SU-DHL-6 (cell line): Measurements from ENCODE around the gene EPHB2.
A peak's percentile ranks its signal among the peaks of the same experiment; 100 is the strongest.

Experiments
- H2AFZ ChIP-seq: fragments of 200-600 bp; sonication (generic); 2 replicates; pipeline ENCODE4 v1.6.1; 2014; ENCODE audit warnings: low read depth, mild to moderate bottlenecking, moderate library complexity, mixed read lengths, antibody characterized with exemption, low read length; ENCODE audit not compliant: severe bottlenecking
- H3F3A ChIP-seq: fragments of 200-600 bp; shearing (Covaris generic); 2 replicates; pipeline ENCODE4 v1.6.0; 2016; ENCODE audit warnings: antibody characterized with exemption, mild to moderate bottlenecking; ENCODE audit not compliant: insufficient read depth
- H3K27ac ChIP-seq: fragments of 200-600 bp; sonication (generic); 2 replicates; pipeline ENCODE4 v1.5.1; 2016; ENCODE audit warnings: low read depth, mild to moderate bottlenecking, low read length, moderate library complexity, mixed read lengths
- H3K27me3 ChIP-seq: fragments of 200-600 bp; sonication (generic), shearing (Covaris generic); 2 replicates; pipeline ENCODE4 v1.6.0; 2014; ENCODE audit warnings: mild to moderate bottlenecking, low read length
- H3K36me3 ChIP-seq: fragments of 200-600 bp; sonication (generic); 2 replicates; pipeline ENCODE4 v1.6.1; 2014; ENCODE audit warnings: mild to moderate bottlenecking, low read length, mixed read lengths
- H3K4me2 ChIP-seq: fragments of 300-600, 200-600 bp; shearing (Covaris generic), sonication (generic); 2 replicates; pipeline ENCODE4 v1.6.0; 2014; ENCODE audit warnings: low read length, low read depth, mild to moderate bottlenecking; ENCODE audit not compliant: poor library complexity, severe bottlenecking
- H3K4me3 ChIP-seq: fragments of 200-600 bp; sonication (generic); 2 replicates; pipeline ENCODE4 v1.5.1; 2014; ENCODE audit warnings: antibody characterized with exemption, low read length, mild to moderate bottlenecking, mixed read lengths; ENCODE audit not compliant: insufficient read depth, poor library complexity, severe bottlenecking
- H3K79me2 ChIP-seq: fragments of 200-600 bp; sonication (generic); 2 replicates; pipeline ENCODE4 v1.6.1; 2014; ENCODE audit warnings: mild to moderate bottlenecking, low read length, moderate library complexity; ENCODE audit not compliant: insufficient read depth
- H3K9ac ChIP-seq: fragments of 200-600 bp; sonication (generic); 2 replicates; pipeline ENCODE4 v1.7.0; 2014; ENCODE audit warnings: mild to moderate bottlenecking, low read length
- H3K9me2 ChIP-seq: fragments of 200-600 bp; sonication (generic); replicated peaks from 2 replicates; pipeline ENCODE4 v1.6.1; 2014; ENCODE audit warnings: low read length; ENCODE audit not compliant: insufficient read depth
- H3K9me3 ChIP-seq: fragments of 200-600 bp; sonication (generic); 2 replicates; pipeline ENCODE4 v1.6.1; 2014; ENCODE audit warnings: low read length, mixed read lengths; ENCODE audit not compliant: insufficient read depth
- H4K20me1 ChIP-seq: fragments of 200-600 bp; sonication (generic); 2 replicates; pipeline ENCODE4 v1.6.1; 2014; ENCODE audit warnings: low read depth, mild to moderate bottlenecking, antibody characterized with exemption, low read length, moderate library complexity, mixed read lengths
- EZH2phosphoT487 ChIP-seq: fragments of 200-600 bp; sonication (generic), shearing (Covaris generic); conservative IDR thresholded peaks from 2 replicates; pipeline ENCODE4 v1.6.1; 2018; ENCODE audit warnings: mild to moderate bottlenecking, antibody characterized with exemption, low read length, moderate library complexity, mixed read lengths
- TF ChIP-seq, protein P1 (sequence below): fragments of 200-600 bp; sonication (generic); IDR thresholded peaks from one replicate; pipeline ENCODE4 v1.5.1; 2017; ENCODE audit warnings: antibody characterized with exemption, mild to moderate bottlenecking, low read length, moderate library complexity; ENCODE audit not compliant: insufficient read depth, poor library complexity, severe bottlenecking

EPHB2 gene

DNA sequence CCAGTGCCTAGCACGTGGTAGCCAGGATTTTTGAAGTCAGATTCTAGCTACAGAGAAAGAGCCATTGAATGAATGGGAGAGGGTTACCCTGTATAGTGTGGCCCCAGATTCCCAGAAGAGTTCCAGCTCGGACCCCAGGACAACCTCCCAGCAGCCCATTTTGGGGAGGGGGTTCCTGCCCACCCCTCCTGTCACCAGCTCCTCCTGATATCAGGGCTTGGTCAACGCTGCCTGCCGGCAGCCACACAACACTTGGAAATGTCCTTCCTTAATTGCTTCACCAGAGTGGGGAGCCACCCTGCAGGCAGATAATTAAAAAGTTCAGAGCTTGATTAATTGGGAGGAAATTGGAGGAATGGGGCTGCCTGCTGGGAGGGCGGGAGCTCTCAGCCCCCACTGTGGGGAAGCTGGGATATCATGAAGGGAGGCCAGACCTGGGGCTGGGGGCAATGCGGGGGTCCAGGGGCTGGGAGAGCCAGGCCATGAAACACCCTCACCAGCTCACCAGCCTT, 141.6 kb downstream of the EPHB2 start:
- no peaks in the 10 kb centered on the region for H3K9me3 ChIP-seq
- no peak overlapping the region for H3K4me3 ChIP-seq
- TF ChIP-seq EZH2phosphoT487, result no peak
- TF ChIP-seq, protein P1, sequence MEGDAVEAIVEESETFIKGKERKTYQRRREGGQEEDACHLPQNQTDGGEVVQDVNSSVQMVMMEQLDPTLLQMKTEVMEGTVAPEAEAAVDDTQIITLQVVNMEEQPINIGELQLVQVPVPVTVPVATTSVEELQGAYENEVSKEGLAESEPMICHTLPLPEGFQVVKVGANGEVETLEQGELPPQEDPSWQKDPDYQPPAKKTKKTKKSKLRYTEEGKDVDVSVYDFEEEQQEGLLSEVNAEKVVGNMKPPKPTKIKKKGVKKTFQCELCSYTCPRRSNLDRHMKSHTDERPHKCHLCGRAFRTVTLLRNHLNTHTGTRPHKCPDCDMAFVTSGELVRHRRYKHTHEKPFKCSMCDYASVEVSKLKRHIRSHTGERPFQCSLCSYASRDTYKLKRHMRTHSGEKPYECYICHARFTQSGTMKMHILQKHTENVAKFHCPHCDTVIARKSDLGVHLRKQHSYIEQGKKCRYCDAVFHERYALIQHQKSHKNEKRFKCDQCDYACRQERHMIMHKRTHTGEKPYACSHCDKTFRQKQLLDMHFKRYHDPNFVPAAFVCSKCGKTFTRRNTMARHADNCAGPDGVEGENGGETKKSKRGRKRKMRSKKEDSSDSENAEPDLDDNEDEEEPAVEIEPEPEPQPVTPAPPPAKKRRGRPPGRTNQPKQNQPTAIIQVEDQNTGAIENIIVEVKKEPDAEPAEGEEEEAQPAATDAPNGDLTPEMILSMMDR, result no peak
- no peaks in the 10 kb centered on the region for H3K27me3 ChIP-seq
- H3K27ac ChIP-seq, result no peak overlapping the region
- no peak overlapping the region for H3K9ac ChIP-seq
- H4K20me1 ChIP-seq, result no peaks in the 10 kb centered on the region
- no peaks in the 10 kb centered on the region for H3K79me2 ChIP-seq
- H3K9me2 ChIP-seq, result no peaks in the 10 kb centered on the region
- no peak overlapping the region for H3K4me2 ChIP-seq
- H2AFZ ChIP-seq, result no peak overlapping the region
- H3F3A ChIP-seq, result no peaks in the 10 kb centered on the region
- H3K36me3 ChIP-seq, result no peaks in the 10 kb centered on the region

DNA sequence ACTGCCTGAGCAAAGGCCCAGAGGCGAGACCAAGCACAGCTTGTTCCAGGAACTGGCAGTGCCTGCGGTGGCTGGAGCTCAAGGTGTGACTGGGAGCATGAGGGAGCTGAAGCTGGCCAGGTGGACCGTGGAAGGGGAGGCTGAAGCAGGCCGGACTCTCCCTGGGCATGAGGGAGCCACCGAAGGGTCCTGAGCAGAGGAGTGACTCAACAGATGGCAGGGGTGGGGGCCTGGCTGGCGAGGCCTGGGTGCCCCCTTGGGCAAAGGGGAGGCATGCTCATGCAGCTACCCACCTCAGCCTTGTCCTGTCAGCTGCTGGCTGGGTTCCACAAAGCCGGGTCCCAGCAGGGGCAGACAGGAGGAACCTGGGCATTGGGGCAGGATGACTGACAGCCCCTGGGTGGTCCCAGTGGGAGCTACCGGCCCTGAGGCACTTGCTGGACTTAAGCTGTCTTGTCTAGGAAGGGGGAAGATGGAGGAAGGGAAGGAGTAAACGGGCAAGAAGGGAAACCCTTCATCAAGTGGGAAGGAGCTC, 143.1 kb downstream of the EPHB2 start:
- Histone ChIP-seq H3K4me2 (no peak overlapping the region), H3K9me3 (no peaks in the 10 kb centered on the region), H3K79me2 (no peaks in the 10 kb centered on the region), H3K9ac (no peak overlapping the region), H3K9me2 (no peaks in the 10 kb centered on the region), H3K27me3 (no peaks in the 10 kb centered on the region), H2AFZ (no peak overlapping the region), H3K27ac (no peak overlapping the region), H3F3A (no peaks in the 10 kb centered on the region), H4K20me1 (no peaks in the 10 kb centered on the region), H3K4me3 (no peak overlapping the region), H3K36me3 (no peaks in the 10 kb centered on the region)
- TF ChIP-seq, protein P1, result no peak
- TF ChIP-seq EZH2phosphoT487, result no peak

- H3K79me2 ChIP-seq, result no peaks in the 10 kb centered on the region
- no peak overlapping the region for H3K9ac ChIP-seq
- TF ChIP-seq, protein P1, result no peak
- no peak for TF ChIP-seq EZH2phosphoT487
Observed at GRCh38 chr1:22854688-22855565, 144.3 kb downstream of the EPHB2 start.

More at GRCh38 chr1:22854688-22855565, 144.3 kb downstream of the EPHB2 start:
- H3K4me2 ChIP-seq, result peak overlapping the region; percentile 27
- no peaks in the 10 kb centered on the region for H3K9me2 ChIP-seq
- H3K36me3 ChIP-seq, result no peaks in the 10 kb centered on the region
- no peak overlapping the region for H3K4me3 ChIP-seq
- peak overlapping the region; percentile 51 for H2AFZ ChIP-seq
- no peaks in the 10 kb centered on the region for H3F3A ChIP-seq
- no peak overlapping the region for H3K27ac ChIP-seq
- H4K20me1 ChIP-seq, result no peaks in the 10 kb centered on the region
- no peaks in the 10 kb centered on the region for H3K27me3 ChIP-seq
- no peaks in the 10 kb centered on the region for H3K9me3 ChIP-seq
